ENCODE results near the gene XIRP1.

The XIRP1 gene

DNA sequence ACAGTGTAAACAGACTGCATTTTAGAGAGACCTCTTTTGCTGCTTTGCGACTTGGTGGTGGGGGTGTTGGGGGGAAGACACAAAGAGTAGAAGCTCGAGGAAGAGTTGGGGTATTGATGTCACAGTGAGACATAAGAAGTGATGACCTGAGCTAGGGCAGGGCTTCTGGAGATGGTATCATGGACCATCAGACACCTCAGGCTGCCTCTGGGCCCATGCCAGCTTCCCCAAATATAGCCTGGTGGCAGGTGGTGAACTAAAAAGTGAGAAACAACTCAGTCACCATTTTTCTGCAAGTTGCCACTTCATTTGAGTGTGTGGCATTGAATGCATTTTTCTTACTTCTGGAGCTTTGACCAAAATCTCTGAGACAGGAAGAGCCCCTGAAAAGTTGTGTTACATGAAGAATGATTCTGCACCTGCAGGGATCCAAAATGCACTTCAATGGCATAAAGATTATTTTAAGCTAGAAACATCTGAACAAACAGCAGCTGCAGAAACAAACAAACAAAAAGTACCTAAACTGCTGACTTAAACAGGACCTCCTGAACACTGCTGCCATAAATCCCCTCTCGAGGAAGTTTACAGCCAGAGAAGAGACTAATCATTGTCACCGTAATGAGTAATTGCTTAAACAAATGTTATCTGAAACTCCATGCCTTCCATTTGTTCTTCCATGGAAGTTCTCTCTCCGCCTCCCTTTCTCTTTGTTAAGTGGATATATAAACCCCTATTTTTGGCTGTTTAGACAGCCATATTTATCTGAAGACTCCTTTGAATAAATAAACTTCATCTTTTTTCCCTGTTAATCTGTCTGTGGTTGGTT lies 15.2 kb upstream of the XIRP1 start:
- DNase-seq = no peak

DNA sequence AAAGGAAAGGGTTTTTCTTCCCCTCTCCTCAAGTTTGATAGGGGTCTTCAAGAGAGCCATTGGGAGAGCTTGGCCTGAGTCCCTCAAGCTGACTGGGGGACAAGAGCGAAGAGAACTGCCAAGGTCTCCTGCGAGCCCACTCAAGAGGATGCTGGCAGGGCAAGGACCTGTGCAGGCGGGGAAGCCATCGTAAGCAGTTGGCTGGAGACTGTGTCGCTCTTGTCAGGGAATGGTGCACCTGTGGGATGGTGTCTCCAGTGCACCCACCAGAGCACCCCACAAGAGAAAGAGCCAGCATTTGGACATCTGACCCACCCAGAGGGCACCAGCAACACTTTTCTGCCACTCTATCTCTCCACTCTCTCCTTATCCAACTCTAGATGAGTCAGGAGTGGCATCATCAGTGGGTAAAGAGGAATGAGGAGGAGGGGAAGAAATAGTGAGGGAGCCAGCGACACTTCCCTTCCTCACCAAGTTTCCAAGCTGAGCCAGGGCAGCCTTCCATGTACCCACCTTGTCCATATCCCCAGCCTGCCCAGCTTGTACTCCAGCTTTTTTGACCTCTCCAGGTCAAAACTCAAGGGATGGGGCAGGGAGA lies 13.6 kb upstream of the XIRP1 start:
- no peak for DNase-seq

DNA sequence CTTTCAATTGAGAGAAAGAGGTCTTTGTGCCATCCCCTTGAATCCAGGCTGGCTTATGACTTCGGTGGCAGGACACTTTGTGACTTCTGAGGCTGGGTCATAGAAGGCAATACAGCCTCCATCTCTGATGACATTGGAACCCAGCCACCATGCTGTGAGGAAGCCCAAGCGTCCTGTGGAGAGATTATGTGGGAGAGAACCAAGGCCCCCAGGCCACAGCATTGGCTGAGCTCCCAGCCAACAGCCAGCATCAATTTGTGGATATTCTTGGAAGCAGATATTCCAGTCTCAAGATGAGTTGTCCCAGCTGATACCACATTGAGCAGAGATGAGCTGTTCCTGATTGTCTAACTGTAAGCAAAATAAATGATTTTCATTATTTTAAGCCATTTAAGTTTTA lies 12.7 kb upstream of the XIRP1 start:
- DNase-seq = no peak

DNA sequence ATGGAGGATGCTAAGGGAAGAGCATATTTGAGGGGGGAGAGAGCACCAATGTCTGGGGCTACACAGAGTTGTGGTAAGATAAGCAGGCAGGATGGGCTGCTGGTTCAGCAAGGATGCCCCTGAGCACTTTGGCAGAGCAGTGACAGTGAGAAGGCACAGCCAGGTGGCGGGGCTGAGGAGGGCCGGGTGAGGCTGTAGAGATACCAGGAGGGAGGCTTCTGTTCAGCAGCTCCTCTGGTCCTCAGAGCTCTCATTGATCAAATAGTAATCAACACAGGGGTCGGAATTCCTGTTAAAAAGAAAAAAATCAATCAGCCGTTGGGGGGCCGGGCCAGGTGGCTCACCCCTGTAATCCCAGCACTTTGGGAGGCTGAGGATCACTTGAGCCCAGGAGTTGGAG lies 11.5 kb upstream of the XIRP1 start:
- DNase-seq = no peak

DNA sequence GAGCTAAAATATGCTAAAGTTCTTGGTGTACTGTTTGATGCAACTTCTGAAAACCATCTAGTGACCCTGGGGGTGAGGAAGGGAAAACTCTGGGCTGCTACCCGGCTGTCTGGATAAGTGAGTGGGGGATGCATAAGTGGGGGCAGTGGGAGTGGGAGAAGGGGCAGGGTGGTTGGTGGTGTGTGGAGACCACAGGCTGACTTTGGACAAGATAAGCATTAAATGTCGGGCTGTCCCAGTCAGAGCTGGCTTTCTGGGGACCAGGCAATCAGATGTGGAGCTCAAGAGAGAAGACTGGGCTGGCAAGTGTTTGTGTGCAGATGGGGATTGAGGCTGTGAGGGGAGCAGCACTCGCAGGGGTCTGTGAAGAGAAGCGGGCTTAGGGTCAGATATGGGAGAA lies 11.0 kb upstream of the XIRP1 start:
- no peak for DNase-seq

DNA sequence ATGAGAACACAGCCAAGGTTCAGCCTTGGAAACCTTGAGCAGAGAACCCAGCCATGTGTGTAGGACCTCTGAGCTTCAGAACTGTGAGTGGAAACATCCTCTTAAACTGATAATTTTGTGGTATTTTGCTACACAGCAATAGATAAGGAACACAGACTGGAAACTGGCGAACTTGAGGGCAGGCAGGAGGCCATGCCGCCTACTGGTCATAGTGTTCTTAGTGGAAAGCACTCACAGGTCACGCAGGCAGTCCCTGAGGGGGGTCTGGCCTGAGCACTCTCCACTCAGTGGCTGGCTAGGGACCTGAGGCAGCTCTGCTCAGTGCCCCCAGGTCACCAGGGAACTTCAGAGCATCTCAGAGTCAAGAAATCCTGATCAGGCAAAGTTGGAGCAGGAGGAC lies 9.7 kb upstream of the XIRP1 start:
- peak; percentile 9 for DNase-seq

DNA sequence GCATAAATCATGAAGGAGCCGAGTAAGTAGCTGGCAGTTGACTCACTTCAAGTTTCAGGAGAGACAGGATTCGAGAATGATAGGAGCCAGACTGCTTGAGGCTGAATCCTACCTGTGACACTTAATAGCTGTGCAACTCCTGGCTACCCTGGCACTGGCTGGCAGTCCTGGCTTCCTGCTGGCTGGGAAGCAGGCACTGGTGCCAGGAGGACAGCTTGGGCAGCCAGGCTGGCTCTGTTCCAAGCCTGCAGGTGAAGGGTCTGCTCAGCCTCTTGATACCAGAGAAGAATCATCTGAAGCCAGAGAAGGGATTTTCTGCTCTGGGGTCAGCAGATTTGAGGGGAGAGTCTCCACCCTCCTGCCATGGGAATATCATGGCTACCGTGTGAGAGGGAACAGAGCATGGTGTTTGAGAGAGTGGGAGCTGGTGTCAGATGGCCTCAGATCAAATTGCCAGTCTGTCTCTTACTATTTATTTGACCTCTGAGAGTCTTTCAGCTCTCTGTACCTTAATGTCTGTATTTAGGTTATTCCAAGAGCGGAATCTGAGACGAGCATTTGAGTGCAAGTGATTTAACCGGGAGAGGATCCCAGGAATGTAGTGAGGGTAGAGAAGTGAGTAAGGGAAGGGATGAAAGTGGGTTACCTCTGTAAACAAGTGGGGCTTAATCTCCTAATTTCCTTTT lies 4.4 kb upstream of the XIRP1 start:
- DNase-seq = no peak

DNA sequence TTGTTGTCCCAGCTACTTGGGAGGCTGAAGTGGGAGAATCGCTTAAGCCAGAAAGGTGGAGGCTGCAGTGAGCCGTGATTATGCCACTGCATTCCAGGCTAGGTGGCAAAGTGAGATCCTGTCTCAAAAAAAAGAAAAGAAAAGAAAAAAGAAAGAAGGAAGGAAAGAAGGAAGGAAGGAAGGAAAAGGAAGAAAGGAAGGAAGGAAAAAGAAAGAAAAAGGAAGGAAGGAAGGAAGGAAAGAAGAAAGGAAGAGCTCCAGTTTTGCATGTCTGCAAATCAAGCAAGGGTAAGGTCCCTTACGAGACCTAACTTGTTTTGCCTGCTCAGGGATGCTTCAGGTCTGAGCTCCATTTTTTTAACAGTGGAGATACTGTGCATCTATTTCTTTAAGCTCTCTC lies 3.6 kb upstream of the XIRP1 start:
- DNase-seq = no peak

DNA sequence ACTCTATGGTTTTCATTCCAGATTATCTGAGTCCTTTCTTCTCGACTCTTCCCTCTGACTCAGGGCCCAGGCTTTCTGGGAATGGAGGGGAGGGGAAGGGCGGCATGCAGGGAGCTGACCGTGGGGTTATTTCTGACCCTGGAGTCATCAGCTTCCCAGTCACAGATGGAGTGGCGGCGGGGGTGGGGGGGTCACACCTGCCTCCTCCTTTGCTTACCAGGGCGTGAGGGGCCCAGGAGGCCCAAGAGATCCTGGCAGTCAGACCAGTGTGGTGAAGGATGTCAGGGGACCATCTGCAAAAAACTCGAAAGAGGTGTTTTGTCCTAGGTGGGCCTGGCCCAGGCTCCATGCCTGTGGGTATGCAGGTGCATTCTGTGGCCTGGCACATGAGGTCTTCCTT lies 996 bp upstream of the XIRP1 start:
- DNase-seq = no peak

DNA sequence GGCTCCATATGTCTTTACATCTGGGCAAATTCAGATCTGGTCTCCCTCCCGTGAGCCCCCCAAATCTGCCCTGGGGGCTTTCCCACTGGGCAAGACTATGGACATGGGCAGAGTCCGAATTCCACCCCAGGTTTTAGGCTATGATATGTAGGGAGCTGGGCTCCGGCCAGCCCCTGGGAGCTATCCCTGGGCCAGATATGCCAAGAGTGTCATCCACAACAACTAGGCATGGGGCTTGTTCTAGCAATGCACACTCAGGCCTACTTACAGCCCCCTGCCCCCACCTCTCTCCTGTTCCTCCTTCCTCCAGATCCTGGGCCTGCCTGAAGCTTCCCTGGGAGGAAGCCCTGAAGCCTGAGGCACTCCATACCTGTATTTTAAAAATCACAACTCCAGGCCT lies 622 bp downstream of the XIRP1 start:
- no peak for DNase-seq

DNA sequence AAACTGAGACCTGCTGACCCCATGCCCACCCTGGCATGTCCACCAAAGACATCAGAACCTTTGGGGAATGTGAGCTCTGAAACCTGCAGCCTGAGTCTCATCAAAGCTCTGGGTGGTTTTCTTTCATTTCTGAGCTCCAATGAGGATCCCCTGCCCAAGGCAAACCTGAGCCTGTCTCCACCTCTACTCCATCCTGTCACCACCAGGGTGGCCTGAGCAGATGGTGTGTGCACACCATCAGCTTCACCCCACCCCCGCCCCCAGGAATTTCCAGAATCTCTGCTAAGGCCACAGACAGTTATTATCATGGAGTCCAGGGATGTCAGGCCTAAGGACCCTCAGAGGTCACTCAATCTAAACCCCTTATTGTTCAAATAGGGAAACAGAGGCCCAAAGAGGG lies 1.3 kb downstream of the XIRP1 start:
- DNase-seq = no peak

DNA sequence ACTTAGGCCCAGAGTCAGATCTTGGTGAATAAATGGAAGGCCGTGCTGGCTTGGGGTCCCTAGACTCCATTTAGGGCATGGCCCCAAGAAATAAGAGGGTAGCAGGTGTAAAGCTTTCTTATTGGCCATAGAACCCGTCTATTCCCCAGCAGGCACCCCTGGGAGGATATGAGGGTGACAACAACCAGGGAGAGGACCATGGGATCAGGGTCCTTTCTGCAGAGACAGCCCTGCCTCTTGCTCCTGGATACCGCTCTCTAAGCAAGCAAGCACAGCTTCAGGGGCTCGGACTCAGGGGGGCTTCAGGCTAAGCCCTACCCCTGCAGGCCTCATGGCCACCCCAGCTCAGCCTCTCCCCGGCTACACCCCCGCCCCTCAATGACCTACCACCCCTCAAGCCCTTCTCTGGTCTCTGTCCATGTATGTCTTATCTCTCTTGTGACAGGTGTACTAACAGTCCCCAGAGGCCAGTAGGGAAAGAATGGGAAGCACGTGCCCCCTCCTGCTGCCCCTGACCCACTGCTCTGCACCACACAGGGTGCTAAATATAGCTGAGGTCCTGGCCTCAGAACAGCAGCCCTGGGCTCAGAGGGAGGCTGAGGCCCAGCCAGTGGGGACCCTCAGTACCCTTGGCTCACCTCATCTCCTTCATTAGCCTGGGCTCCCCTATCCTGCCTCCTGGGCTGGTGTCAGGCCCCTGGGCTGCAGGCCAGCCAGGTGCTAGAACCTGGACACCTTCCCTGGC lies 1.9 kb downstream of the XIRP1 start:
- no peak for DNase-seq

DNA sequence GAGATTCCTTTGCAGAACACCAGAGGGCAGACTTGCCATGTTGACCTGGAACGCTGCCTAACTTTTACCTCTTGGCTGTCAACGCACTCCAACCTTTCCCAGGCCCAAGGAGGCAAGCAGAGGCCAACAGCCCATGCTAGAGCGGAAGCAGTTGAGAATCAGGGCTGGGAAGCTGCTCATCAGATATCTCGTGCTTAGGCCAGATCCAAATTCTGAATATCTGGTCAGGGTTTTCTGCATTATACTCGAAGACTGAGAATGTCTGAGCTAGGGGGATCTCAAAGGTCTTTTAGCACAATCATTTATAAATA lies 2.5 kb downstream of the XIRP1 start:
- DNase-seq = peak; percentile 31

DNA sequence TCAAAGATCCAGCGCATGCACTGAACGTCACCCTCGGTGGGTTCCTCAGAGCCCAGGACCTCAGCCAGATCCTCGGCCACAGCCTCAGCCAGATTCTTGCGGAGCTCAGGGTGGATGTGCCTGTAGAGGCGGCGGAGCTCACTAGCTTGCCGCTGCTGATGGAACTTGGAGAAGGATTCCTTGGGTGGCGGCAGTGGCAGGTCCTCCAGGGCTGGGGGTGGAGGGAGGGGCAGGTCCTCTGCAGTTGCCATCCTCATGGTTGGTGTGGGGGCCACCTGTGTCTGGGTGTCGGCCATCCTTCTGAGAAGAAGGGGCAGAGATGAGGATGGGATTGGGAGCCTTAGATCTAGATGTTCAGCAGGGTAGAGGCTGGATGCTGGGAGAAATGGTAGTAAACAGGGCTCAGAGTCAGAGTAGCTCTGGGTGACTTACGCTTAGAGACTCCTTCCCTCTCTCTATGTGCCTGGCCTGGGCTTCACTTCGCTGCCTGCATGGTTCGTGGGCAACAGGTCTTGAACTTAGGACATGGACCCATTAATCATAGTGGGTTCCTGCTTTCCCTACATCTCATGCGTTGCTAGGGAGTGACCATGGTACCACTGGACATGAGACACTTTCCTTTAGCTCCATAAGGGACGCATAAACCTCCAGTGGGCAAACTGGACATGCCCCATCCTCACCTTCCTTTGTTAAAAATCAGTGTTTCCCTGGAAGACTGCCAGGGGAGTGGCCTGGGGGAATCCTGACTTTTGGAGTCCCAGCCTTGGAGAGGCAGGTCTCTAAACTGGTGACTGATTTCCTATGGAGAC lies 3.0 kb downstream of the XIRP1 start:
- no peak for DNase-seq

DNA sequence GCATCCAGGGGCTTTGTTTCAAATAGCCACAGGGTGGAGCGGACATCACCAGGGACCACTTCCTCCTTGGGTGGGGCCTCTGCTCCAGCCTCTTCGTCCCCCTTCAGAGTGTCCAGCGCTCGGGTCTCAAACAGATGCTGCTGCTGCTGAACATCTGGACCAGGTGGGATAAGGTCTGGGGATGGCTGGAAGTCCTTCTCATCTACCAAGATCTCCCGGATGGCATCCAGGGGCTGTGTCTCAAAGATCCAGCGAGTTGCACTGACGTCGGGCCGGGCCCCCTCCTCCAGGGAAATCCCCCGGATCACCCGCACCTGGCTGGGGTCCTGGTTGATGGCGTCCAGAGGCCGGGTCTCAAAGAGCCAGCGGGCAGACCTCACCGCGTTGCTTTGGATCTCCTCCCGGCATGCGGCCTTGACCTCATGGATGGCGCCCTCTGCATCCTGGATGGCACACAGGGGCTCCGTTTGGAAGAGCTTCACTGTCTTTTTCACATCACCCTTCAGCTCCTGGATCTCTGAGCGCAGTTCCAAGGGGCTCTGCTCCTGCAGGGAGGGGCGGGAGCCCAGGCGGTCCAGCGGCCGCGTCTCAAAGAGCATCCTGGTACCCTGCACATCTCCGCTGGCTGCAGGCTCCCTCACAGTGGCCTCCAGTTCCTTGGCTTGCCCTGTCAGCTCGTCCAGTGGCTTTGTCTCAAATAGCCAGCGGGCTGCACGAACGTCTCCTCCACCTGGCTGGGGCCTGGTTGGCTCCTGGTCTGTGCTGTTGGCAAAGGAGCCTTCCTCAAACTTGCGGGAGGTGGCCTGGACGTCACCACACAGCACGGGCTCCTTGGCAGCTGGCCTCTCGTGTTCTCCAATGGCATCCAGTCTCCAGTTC lies 3.9 kb downstream of the XIRP1 start:
- no peak for DNase-seq

DNA sequence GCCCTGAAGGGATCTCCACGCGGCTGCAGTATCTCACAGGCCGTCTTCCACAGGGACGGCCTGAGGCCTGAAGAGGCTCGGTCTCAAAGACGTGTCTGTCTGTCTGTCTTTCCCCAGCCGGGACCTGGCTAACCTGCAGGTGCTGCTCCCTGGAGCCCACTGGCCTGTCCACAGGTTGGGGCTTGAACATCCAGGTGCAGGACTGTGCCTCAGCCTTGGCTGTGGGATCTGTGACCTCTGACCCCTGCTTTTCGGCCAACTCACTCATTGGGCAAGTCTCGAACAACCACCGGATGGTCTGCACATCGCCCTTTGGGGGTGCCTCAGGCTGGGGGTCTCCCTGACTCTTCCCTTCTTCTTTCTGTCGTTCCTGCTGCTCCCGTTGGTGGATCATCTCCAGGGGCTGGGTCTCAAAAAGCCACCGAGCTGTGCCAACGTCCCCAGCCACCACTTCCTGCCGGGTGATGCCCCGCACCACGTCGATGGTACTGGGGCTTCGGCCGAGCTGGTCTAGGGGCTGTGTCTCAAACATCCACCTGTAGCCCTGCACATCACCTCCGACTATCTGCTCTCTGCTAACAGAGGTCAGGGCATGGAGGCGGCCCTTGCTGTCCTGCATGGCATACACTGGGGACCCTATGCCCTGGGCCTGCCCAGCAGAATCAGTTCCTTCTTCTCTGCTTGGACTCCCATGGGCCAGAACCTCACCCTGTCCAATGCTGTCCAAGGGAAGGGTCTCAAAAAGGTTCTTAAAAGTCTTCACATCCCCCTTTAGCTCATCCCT lies 4.8 kb downstream of the XIRP1 start:
- no peak for DNase-seq

DNA sequence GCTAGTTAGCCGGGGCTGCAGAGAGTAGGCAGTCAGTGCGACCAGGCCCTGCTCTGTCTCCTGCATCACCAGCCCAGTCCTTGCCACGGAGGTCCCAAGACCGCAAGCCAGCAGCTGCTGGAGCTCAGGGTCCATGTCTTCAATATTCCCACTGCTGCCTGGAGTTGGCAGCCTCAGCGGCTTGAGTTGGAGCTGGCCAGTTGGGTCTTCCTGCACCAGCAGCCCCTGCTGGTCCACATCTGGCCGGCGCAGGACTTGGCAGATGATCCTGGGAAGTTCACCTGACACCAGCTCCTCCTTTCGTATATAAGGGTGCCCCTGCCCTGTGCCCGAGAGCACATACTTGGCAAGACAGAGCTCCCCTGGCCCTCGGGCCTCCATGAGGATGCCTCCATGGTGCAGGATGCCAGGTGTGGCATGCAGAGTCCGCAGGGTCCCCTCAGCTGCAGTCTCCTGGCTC lies 5.7 kb downstream of the XIRP1 start:
- DNase-seq = no peak

DNA sequence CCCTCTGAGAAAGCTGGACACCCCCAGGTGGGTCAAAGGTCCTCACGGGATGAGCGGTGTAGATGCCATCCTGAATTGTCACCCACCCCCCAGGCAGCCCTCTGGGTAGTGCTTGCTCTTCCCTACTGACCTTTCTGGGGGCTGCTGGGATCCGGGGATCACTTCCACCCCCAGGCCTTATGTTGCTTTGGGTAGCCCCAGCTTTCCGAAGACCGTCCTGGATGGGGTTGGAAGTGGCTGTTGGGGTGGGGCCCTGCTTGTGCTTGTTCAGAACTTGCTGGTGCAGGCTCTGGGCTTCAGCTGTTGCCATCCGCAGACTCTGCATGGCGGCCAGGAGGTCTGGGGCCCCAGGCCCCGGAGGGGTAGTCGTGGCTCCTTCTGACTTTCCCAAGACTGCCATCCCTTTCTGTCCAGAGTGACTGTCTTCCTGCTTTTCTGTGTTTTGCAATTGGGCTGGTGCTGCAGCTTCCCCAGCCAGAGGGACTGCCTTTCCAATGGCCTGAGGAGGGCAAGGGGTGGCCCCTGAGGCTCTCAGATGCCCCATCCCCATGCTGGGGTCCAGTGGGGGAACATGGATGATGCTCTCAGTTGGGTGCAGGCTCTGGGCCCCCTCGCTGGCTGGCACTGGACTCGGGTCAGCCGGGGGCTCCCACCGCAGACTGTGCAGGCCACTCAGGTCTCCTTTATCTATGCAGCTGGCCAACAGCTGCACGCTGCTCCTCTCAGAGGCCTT lies 6.3 kb downstream of the XIRP1 start:
- DNase-seq = no peak

DNA sequence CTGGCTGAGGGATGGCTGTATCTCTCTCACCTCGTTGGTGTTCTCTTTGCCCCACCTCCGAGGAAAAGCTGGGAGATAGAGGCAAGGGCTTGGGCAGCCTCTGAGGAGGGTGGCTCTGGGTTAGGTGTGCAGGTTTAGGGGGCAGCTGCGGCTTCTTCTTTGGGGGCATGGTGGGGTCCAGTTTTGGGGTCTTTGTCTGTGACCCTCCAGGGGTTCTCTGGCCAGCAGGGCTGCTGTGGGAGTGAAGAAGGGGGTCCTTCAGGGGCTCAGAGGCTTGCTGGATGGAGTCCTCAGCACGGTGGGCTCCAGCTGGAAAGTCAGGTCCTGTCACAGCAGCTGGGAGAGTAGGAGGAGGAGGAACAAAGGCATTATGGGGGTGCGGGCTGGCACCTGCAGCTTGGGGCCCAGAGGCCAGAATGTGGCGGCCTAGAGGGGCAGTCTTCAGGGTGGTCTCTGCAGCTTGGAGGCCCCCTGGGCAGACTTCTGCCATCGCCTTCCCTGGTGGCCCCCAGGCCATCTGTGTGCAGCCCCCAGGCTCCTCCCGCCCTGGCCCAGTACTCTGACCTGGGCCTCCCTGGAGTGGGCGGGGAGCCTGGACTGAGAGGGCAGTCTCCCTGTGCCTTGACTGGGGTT lies 7.0 kb downstream of the XIRP1 start:
- no peak for DNase-seq

DNA sequence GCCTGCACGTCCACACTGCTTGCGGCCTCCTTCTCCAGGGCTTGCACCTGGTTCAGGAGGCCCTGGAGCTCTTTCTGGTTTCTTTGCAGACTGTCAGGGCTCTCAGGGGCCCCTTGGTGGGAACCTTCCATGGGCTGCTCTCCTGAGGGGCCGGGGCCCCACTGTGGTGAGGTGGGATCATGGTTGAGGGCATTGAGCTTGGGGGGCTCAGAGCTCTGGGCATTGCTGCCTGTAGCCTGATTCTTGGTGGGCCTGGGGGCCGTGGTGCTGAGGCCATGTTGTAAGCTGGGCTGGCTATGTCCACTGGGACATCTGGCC lies 7.5 kb downstream of the XIRP1 start:
- no peak for DNase-seq
